ENCODE measurements around the gene POR.
A peak's percentile ranks its signal among the peaks of the same experiment; 100 is the strongest.
"Not testable (repeated sequence)": the region's sequence is repeated elsewhere in the genome, so short reads cannot be mapped to it uniquely, and the experiment has no call there.

The POR gene

DNA sequence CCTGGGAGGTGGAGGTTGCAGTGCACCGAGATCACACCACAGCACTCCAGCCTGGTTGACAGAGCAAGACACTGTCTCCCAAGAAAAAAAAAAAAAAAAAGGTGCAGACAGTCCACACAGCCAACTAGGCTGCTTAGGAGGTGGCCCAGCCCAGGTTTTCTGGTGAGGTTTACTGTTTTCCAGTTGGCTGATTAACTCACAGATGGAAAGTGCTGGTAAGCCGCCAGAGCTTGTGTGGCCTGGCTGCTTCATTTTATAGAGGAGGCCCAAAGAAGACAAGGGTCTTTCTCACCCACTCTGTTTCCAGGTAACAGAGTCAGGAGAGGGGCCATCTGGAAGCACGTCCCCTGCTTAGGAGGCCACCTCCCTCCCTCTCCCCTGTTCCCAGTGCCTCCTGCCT lies 29.9 kb upstream of the POR start:
- peak; percentile 85 for DNase-seq (ENCODE audit: low spot score)

DNA sequence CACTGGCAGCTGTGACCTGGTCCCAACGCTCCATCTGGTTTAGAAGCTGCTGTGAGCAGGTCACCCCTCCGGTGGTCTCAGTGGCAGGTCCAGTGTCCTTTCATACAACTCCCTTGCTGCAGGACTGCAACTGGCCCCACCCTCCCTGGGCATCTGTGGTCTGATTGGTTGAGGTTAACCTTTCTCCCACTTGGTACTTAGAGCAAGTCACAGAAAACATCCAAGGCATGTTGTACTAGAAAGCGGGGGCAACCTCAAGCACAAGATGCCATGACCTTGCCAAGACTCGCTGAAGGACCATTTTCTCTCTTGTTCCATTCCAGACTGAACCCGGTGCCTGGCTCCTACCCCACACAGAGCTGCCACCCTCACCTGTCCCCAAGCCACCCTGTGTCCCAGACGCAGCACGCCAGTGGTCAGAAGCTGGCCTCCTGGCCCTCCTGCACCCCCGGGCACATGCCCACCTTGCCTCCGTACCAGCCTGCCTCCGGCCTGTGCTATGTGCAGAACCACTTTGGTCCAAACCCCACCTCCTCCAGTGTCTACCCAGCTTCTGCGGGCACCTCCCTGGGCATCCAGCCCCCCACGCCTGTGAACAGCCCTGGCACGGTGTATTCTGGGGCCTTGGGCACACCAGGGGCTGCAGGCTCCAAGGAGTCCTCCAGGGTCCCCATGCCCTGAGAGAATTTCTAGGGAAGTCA lies 27.1 kb upstream of the POR start:
- no peak for DNase-seq (ENCODE audit: low spot score)

DNA sequence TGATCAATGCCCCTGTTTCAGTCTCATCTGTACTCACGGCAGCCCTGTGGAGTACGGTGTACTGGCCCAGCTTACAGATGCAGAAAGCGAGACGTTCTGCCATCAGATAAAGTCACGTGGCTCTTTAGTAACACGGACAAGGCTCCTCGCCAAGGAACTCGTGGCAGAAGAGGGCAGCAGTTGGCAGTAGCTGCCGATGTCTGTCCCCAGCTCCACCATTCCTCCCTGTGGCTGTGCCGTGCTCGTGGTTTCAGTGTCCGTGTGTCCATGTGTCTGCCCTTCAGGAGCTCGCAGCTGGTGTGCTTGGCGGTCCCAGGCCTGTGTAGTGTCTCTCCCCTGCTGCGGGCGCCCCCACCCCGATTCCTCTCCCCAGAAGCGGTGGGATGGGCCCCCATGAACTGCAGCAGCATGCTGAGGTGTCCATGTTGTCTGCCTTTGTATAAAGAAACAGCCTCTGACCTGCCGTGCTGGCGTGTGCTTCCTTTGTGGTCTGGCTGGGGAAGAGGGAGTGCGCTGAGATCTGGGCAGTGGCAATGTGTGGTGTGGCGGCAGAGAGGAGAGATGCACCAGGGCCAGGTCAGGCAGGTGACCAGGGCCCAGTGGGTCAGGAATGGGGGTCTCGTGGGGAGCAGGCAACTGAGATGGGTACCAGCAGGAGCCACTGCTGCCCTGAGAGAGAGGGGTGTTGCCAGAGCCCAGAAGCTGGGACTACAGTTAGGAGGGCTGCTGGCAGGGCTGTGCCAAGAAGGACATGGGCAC lies 26.3 kb upstream of the POR start:
- DNase-seq (ENCODE audit: low spot score): peak; percentile 69

DNA sequence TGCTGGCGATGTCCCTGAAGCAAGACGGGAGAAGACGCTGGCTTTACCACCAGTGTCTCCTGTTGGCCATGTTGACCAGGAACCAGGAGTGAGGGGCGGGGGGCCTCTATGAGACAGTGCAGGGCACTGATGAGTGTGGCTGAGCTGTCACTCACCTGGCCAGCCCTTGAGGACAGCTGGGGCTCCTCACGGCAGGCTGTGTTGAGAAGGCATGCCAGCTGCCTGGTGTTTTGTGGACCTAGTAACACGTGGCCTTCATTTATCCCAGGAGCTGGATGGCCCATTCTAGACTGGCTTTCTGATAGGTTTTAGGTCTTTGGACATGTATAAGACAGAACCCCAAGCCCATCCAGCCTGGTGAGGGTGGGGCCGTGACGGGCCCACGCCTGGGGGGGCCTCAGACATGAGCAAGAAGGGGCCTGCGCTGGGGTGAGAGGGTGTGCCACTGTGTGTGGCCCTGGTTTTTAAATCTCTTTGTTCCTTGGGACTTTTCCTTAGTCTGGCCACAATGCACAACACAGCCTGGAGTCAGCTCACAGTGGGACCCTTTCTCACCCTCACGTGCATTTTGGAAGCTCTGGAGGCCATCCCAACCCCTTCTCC lies 25.6 kb upstream of the POR start:
- no peak for DNase-seq (ENCODE audit: low spot score)

GRCh38 chr7:75889826-75890225 lies 25.1 kb upstream of the POR start:
- DNase-seq (ENCODE audit: low spot score): no peak

DNA sequence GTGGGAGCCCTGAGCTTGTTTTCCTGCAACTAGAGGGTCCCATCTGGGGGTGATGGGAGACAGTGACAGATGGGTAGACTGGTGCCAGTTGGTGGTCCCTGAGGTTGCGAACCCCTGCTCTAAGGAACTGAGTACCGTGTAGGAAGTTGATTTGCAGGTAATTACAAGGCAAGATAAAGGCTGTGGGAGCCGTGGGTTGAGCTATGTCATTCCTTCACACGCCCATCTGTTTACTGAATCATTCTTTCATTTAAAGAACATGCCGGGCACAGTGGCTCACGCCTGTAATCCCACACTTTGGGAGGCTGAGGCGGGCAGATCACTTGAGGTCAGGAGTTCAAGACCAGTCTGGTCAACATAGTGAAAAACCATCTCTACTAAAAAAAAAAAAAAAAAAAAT lies 23.7 kb upstream of the POR start:
- DNase-seq (ENCODE audit: low spot score): not testable (repeated sequence)

- DNase-seq (ENCODE audit: low spot score): no peak
Observed at GRCh38 chr7:75891815-75892411, 23.0 kb upstream of the POR start.

GRCh38 chr7:75892634-75893272 lies 22.2 kb upstream of the POR start:
- no peak for DNase-seq (ENCODE audit: low spot score)

DNA sequence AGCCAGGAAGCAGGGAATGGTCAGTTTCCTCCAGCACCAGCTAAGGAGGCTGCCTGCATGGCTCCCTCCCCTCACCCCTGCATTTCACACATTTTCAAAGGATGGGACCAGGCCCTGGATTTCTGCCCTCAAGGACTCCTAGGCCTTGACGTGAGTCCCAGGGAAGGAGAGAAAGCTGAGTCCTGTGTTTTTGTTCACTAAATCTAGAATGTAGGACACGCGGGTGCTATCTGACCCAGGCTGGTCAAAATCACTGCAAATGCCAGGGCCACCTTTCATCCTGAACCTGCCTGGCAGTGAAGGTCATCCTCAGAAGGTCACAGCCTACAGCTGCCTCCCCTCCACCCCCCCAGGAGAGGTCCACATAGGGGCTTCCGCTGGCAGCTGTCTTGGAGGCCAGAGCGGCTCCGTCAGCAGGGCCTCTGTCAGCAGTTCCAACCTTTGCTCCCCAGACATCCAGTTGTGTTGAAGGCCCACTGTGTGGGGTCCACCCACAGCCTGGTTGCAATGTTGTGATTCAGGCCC lies 18.1 kb upstream of the POR start:
- no peak for DNase-seq (ENCODE audit: low spot score)

DNA sequence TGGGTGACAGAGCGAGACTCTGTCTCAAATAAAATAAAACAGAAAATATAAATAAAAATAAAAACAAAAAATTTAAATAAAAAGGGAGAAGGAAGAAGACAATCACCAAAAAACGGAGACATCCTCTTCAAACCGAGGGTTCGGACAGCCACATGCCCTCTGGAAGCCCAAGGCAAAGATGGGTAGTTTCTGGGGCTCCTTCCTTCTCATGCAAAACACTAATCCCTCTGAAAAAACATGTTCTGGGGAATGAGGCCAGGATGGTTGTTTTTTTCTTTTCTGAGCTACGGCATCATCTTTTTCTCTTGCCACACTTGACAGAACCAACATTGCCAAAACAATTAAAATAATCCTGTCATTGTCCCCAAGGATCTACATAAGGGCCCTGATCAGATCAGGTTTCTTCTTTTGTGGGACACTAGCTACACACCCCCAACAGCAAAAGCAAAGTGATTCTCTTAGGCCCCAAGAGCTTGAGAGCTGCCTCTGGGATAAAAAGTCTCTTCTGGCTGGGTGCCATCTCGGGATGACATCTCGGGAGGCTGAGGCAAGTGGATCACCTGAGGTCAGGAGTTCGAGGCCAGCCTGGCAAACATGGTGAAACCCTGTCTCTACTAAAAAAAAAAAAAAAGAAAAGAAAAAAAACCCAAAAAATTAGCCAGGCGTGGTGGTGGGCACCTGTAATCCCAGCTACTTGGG lies 14.2 kb upstream of the POR start:
- no peak for DNase-seq (ENCODE audit: low spot score)

GRCh38 chr7:75905785-75906604 lies 9.0 kb upstream of the POR start:
- DNase-seq (ENCODE audit: low spot score): peak; percentile 24

DNA sequence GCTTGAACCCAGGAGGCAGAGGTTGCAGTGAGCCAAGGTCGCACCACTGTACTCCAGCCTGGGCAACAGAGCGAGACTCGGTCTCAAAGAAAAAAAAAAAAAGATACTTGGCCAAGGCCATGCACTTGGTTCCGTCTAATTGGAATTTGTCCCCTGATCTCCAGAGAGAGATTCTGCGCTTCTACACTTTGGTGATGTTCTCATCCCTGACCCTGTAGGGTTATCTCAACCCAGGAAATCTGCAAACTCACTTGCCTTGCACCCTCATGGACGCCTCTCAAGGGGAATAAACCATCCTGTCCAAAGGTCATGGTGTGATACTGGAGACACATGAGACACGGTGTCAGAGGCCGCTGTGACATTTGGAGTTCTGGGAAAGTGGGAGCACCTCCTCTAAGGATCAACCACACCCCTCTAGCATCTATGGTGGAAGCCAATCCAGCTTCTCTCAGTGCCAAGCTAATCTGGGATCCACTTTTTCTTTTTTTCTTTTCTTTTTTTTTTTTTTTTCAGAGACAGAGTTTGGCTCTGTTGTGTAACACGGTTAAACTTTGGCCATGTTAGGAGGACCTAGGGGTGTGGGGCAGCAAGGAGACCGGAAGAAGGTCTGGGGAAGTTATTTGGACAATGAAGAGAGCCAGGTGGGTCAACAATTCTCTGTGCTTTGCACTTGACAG lies 7.8 kb upstream of the POR start:
- no peak for DNase-seq (ENCODE audit: low spot score)

GRCh38 chr7:75907668-75908039 lies 7.3 kb upstream of the POR start:
- DNase-seq (ENCODE audit: low spot score): not testable (repeated sequence)

- no peak for DNase-seq (ENCODE audit: low spot score)
Observed at GRCh38 chr7:75909521-75910132, 5.3 kb upstream of the POR start.

DNA sequence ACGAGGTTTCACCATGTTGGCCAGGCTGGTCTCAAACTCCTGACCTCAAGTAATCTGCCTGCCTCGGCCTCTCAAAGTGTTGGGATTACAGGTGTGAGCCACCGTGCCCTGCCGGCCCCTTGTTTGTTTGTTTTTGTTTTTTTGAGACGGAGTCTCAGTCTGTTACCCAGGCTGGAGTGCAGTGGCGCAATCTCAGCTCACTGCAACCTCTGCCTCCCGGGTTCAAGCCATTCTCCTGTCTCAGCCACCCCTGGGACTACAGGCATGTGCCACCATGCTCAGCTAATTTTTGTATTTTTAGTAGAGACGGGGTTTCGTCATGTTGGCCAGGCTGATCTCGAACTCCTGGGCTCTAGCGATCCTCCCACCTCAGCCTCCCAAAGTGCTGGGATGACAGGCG lies 3.8 kb upstream of the POR start:
- not testable (repeated sequence) for DNase-seq (ENCODE audit: low spot score)

DNA sequence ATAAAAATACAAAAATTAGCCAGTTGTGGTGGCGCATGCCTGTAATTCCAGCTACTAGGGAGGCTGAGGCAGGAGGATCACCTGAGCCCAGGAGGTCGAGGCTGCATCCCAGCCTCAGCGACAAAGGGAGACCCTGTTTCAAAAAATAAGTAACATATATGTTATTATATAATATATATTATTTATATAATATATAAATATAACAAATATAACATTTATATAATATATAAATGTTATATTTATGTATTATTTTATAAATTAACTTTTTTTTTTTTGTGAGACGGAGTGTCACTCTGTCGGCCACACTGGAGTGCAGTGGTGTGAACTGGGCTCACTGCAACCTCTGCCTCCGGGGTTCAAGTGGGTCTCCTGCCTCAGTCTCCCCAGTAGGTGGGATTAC lies 1.5 kb upstream of the POR start:
- DNase-seq (ENCODE audit: low spot score): no peak

DNA sequence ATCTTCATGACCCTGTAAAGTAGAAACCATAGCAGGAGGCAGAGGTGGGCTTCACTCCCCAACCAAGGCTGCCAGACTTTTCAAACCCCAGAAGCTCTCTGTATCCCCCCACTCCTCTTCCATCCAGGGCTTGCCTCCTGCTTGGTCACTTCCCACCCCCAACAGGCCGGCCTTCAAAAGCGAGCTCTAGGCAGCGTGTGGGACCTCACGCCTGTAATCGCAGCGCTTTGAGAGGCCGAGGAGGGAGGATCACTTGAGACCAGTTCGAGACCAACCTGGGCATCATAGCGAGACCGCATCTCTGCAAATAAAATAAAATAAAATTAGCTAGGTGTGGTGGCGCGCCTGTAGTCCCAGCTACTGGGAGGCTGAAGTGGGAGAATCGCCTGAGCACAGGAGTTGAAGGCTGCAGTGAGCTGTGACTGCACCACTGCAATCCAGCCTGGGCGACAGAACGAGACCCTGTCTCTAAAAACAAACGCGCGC lies 743 bp upstream of the POR start:
- DNase-seq (ENCODE audit: low spot score): no peak

DNA sequence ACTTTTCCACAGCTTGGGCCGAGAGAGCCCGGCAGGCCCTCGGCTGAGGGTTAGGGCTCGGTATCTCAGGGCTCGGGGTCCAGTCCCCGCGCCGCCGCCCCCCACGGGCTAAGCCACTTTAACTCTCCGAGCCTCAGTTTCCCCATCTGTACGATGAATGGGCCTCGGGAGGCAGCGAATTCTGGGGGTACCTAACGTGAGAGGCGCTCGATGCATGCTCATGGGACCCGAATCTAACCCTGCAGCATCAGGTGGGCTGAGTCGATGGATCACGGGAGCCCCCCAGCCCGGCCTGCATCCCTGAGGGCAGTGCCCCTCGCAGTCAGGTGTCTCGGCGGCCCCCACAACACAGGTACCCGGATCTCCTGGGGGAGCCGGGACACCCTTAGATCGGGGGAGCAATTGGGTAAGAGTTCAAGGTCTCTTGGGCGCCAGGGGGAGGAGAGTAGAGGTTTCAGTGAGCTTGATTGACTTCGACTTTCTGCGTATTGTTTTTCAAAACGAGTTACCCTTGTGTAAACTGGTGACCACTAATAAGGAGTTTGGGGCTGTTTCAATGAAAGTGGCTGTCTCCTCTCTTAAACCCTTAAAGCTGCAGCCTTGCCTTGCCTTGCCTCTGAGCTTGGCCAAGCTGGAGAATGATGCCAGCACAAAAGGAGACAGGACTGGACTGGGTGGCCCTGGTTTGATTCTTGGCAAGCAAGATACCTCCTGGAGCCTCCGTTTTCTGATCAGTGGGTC lies 631 bp downstream of the POR start:
- DNase-seq (ENCODE audit: low spot score): peak; percentile 40

GRCh38 chr7:75916259-75916658 lies 1.3 kb downstream of the POR start:
- DNase-seq (ENCODE audit: low spot score): no peak
